DMS79 (cell line): ENCODE measurements around the gene PAX3.

Experiments used
- DNase-seq: peaks from one replicate; lab custom pipeline; 2025; lab: John Stamatoyannopoulos, UW

The PAX3 gene

GRCh38 chr2:222269132-222269531 is 29.7 kb downstream of the PAX3 start:
- DNase-seq = no peak

- no peak for DNase-seq
These were observed 30.3 kb downstream of the PAX3 start for GRCh38 chr2:222268311-222268990.

GRCh38 chr2:222264791-222265320 is 33.9 kb downstream of the PAX3 start:
- DNase-seq = no peak

GRCh38 chr2:222261504-222261903 is 37.3 kb downstream of the PAX3 start:
- DNase-seq = no peak

- DNase-seq = no peak
These were observed 41.2 kb downstream of the PAX3 start for GRCh38 chr2:222257645-222258044.

- no peak for DNase-seq
These were observed 42.5 kb downstream of the PAX3 start for GRCh38 chr2:222256250-222256649.

- DNase-seq = no peak
These were observed 43.7 kb downstream of the PAX3 start for GRCh38 chr2:222255090-222255489.

GRCh38 chr2:222250313-222250712 is 48.5 kb downstream of the PAX3 start:
- no peak for DNase-seq

GRCh38 chr2:222249444-222249843 is 49.4 kb downstream of the PAX3 start:
- no peak for DNase-seq

- DNase-seq = no peak
These were observed 50.0 kb downstream of the PAX3 start for GRCh38 chr2:222248818-222249217.

GRCh38 chr2:222248256-222248655 is 50.5 kb downstream of the PAX3 start:
- no peak for DNase-seq

GRCh38 chr2:222242532-222242931 is 56.3 kb downstream of the PAX3 start:
- DNase-seq = no peak

GRCh38 chr2:222241128-222241870 is 57.5 kb downstream of the PAX3 start:
- DNase-seq = no peak

- no peak for DNase-seq
These were observed 58.1 kb downstream of the PAX3 start for GRCh38 chr2:222240676-222241049.

GRCh38 chr2:222239945-222240675 is 58.7 kb downstream of the PAX3 start:
- no peak for DNase-seq

- no peak for DNase-seq
These were observed 59.7 kb downstream of the PAX3 start for GRCh38 chr2:222239091-222239490.

GRCh38 chr2:222238072-222238471 is 60.7 kb downstream of the PAX3 start:
- DNase-seq = no peak

GRCh38 chr2:222232839-222233238 is 66.0 kb downstream of the PAX3 start:
- DNase-seq = no peak

GRCh38 chr2:222232372-222232771 is 66.4 kb downstream of the PAX3 start:
- no peak for DNase-seq

- DNase-seq = no peak
These were observed 70.7 kb downstream of the PAX3 start for GRCh38 chr2:222228054-222228453.

GRCh38 chr2:222218786-222219185 is 80.0 kb downstream of the PAX3 start:
- no peak for DNase-seq

GRCh38 chr2:222217712-222218111 is 81.1 kb downstream of the PAX3 start:
- DNase-seq = no peak

GRCh38 chr2:222214885-222215284 is 83.9 kb downstream of the PAX3 start:
- no peak for DNase-seq
